ENCODE measurements around the gene ARHGEF7. TPM values are rescaled to one million over a fixed set of nuclear protein-coding genes. Genes with fewer than 3 reads are reported as not detected.

Gene ARHGEF7
- total RNA-seq, 1 donor from 2014 or later: 57.5 TPM

DNA sequence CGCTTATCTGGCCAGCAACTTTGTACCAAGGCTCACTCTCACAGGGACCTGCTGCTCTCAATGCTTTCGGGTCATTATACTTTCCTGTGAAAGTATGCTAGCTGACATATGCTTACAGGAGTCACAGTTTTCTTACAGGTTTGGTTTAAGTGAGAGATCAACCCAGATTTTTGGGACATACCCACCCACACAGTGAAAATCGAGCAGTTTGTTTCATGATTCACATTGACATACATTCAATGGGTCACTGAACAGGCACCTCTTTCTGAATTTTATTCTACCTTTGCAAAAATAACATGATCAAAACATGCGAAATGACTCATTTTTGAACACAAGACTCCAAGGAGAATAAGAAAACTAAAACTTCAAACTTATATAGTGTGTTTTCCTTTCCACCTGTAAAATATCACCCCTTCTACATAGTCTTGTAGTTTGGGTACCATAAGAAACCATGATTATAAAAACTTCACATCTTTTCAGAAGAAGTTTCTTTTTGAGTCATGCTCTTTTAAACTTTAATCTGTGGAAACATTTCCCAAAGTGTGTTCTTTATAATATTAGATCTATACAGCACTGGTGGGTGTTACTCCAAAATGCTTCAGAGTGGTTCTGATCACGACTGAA lies 161.0 kb downstream of the ARHGEF7 start:
- intact Hi-C loops (cut with DNase I): no loop called here

DNA sequence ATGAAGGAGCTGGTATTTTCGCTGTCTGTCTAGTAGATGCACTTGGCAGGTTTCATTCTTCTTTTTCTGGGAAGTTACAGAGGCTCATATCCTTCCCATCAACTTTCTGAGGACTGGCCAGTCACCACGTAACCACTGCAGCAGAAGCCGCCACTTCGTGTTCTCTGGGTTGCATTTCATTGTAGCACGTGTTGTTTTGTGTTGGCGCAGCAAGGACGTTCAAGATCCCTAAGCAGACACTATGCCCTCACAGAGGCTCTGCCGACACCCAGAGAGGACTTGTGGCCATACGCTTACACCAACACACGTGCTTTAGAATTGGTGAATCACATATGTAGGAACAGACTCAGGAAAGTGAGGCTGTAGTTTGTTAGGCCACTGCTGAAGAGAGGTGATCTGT lies 163.1 kb downstream of the ARHGEF7 start:
- no peak for DNase-seq (ENCODE audit: extremely low spot score in 2 of 2)
- H3K27me3 ChIP-seq: no peaks in the 10 kb centered on the region
- H3K4me3 ChIP-seq: no peak overlapping the region
- H3K36me3 ChIP-seq: peaks cover 0 to 37% of the 10 kb centered on the region in 2 donors
- intact Hi-C loops (cut with DNase I): no loop called here
- peaks cover 30% of the 10 kb centered on the region for H3K4me1 ChIP-seq
- H3K9me3 ChIP-seq: no peaks in the 10 kb centered on the region
- TF ChIP-seq CTCF (IDR thresholded peaks at IDR 0.05) (no peak), POLR2AphosphoS5 (IDR thresholded peaks at IDR 0.05; ENCODE audit: insufficient read depth in 1 of 2, low read depth in 1 of 2) (no peak), POLR2A (IDR thresholded peaks at IDR 0.05) (no peak)
- H3K27ac ChIP-seq: no peak overlapping the region

More for the DNA sequence above, 161.0 kb downstream of the ARHGEF7 start:
- H3K9me3 ChIP-seq: no peaks in the 10 kb centered on the region
- H3K27me3 ChIP-seq: no peaks in the 10 kb centered on the region
- no peak for DNase-seq (ENCODE audit: extremely low spot score in 2 of 2)
- H3K4me3 ChIP-seq: no peak overlapping the region
- TF ChIP-seq POLR2AphosphoS5 (IDR thresholded peaks at IDR 0.05; ENCODE audit: insufficient read depth in 1 of 2, low read depth in 1 of 2): no peak
- no peak for TF ChIP-seq CTCF (IDR thresholded peaks at IDR 0.05)
- no peak for TF ChIP-seq POLR2A (IDR thresholded peaks at IDR 0.05)
- H3K36me3 ChIP-seq: peaks cover 0 to 32% of the 10 kb centered on the region in 2 donors
- H3K27ac ChIP-seq: no peak overlapping the region
- peaks cover 19% of the 10 kb centered on the region for H3K4me1 ChIP-seq

DNA sequence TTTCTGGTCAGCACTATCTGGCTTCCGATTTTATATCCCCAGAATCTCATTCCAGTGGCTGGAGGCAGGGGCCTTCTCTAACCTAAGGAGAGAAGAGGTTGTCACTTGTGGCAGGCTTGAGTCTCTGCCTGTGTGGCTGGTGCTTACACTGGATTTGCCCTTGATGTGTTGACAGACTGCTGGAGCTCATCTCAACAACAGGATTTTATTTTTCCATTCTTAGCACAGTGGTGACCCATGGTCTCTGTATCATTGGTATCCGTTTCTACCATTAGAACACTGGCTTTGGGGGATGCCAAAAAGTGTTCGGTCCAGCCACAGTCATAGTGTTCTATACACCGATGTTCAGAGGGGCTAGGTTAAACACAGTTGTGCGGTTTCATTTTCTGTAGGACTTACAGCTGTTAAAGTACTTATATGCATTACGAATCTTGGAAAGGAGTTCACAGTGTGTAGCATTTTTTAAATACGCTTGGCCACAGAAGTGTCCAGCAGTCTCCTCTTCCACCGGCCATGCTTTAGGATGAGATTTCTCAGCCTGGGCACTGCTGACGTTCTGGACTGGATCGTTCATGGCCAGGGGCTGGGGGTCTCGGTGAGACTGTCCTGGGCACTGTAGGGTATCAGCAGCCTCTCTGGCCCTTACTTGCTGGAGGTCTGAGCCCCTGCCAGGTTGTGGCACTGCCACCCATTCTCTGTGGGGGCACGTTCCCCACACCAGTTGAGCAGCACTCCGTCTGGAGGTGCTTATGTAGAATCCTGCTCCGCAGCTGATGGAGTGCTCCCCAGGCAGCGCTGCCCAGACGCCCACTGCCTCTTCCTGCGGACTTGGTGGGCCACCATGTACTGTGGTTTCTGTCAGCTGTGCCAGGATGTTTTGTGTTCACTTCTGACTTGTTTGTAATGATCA lies 163.9 kb downstream of the ARHGEF7 start:
- TF ChIP-seq POLR2AphosphoS5 (IDR thresholded peaks at IDR 0.05; ENCODE audit: insufficient read depth in 1 of 2, low read depth in 1 of 2) (no peak), POLR2A (IDR thresholded peaks at IDR 0.05) (no peak)
- no peak overlapping the region for H3K27ac ChIP-seq
- no peak overlapping the region for H3K4me3 ChIP-seq
- intact Hi-C loops (cut with DNase I): no loop called here
- H3K27me3 ChIP-seq: no peaks in the 10 kb centered on the region
- no peaks in the 10 kb centered on the region for H3K9me3 ChIP-seq
- DNase-seq (ENCODE audit: extremely low spot score in 2 of 2): no peak
- H3K36me3 ChIP-seq: peaks cover 0 to 44% of the 10 kb centered on the region in 2 donors
- peaks cover 33% of the 10 kb centered on the region for H3K4me1 ChIP-seq

- TF ChIP-seq POLR2AphosphoS5 (IDR thresholded peaks at IDR 0.05; ENCODE audit: insufficient read depth in 1 of 2, low read depth in 1 of 2): no peak
- no peak for TF ChIP-seq CTCF (IDR thresholded peaks at IDR 0.05)
- TF ChIP-seq POLR2A (IDR thresholded peaks at IDR 0.05): no peak
- Histone ChIP-seq H3K27me3 (no peaks in the 10 kb centered on the region), H3K4me3 (no peak overlapping the region), H3K27ac (peak overlapping the region; percentile 81), H3K4me1 (peaks cover 33% of the 10 kb centered on the region), H3K36me3 (peaks cover 0 to 55% of the 10 kb centered on the region in 2 donors), H3K9me3 (no peaks in the 10 kb centered on the region)
- intact Hi-C loops (cut with DNase I): no loop called here
- no peak for DNase-seq (ENCODE audit: extremely low spot score in 2 of 2)
These were observed 165.1 kb downstream of the ARHGEF7 start for GRCh38 chr13:111280226-111280625.

DNA sequence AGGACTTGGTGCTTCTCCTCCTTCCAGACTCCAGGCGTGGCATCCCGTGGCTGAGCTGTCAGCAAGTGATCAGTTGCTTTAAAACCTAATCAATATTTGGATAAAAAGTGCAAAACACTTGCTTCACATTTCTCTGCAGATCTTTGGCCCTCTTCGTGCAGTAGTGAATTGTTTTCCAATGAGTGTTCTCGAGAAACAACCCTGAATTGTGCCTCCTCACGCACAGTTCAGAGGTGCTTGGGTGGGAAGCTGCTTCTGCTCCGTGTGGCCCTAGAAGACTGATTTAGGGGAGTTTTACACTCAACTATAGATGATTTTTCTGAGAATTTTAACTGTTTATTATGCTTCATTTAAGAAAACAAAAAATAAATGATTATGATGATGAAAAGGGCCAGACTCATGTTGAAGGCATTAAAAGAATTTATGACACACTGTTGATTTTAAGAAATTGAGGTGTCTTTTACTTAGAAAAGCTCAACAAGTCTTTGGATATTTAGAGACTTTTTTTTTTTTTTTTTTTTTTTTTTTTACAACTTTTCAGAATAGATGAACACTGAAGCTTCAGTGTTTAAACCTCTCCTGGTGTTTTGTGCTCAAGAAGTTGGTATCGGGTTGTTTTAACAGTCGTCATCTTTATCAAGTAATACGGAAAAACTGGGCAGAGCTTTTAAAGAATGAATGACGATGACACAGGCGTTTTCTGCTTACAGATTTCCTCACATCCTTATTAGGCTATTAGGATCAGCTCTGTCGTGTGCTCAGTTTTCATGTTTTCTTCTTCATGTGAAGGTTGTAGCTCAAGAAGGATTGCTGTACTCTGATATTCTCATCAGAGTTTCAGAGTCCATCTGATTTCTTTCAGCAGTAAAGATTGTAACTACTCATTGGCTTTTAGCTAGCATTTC lies 165.8 kb downstream of the ARHGEF7 start:
- Histone ChIP-seq H3K27ac (peak overlapping the region; percentile 81), H3K4me3 (no peak overlapping the region), H3K27me3 (no peaks in the 10 kb centered on the region), H3K4me1 (peaks cover 33% of the 10 kb centered on the region), H3K9me3 (no peaks in the 10 kb centered on the region), H3K36me3 (peaks cover 0 to 51% of the 10 kb centered on the region in 2 donors)
- no peak for TF ChIP-seq POLR2A (IDR thresholded peaks at IDR 0.05)
- no peak for TF ChIP-seq POLR2AphosphoS5 (IDR thresholded peaks at IDR 0.05; ENCODE audit: insufficient read depth in 1 of 2, low read depth in 1 of 2)
- intact Hi-C loops (cut with DNase I): no loop called here
- no peak for DNase-seq (ENCODE audit: extremely low spot score in 2 of 2)

Measured in vagina (tissue), 2 donors.